Right forelimb (tissue), 1 donor: ENCODE measurements around the gene KIF2C.
"Not testable (repeated sequence)": the region's sequence is repeated elsewhere in the genome, so short reads cannot be mapped to it uniquely, and the experiment has no call there.

Source experiments
- DNase-seq: peaks from one replicate; pipeline ENCODE4 v3.0.0-alpha.2; 2018

Gene KIF2C

DNA sequence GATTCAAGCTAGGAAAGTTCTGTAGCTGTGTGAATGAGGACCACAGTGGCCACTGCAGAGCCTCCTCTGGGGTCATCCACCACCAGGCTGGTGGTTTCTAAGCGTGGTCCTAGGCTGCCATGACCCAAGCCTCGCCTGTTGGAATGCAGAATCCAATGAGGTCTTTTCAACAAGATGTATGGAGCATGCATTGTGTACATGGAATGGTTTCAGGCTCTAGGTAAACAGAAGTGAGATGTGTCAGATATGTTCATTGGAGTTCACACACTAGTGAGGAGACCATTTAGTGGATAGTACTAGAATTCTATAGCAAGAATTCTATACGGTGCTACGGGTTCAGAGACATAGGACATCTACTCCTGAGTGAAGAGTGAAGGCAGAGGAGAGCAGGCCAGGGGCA lies 19.4 kb upstream of the KIF2C start:
- no peak for DNase-seq

DNA sequence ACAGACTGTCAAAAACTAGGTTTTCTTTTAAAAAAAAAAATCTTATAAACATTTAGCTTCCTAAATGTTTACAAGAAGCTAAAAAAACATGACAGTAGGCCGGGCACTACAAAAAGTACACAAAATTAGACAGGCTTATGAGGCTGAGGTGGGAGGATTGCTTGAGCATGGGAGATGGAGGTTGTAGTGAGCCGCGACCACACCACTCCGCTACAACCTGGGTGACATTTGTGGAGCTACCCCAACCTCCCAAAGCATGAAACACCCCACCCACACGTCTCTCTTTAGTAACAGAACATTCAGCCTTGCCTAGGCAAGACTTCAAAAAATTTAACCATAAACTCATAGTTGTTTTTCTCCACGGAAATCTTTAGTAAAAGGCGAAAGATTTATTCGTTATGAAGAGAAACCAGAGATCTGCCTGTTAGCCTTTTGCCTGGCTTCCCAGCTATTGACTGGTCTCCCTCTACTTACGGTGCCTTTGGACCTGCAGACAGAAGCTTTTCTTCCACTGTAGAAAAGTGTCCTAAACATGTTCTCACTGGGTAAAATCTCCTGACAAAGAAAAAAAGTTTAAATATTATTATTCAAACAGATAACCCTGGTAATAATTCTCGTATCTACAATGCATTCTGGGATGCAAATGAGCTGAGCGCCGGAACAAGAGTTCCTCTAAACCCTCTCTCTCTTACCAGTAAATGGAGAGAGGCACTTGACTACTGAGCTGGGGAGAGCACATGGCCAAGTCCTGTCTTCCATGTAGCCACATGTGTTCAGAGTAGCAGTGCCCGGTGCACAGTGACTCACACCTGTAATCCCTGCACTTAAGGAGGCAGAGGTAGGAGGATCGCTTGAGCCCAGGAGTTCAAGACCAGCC lies 17.9 kb upstream of the KIF2C start:
- no peak for DNase-seq

DNA sequence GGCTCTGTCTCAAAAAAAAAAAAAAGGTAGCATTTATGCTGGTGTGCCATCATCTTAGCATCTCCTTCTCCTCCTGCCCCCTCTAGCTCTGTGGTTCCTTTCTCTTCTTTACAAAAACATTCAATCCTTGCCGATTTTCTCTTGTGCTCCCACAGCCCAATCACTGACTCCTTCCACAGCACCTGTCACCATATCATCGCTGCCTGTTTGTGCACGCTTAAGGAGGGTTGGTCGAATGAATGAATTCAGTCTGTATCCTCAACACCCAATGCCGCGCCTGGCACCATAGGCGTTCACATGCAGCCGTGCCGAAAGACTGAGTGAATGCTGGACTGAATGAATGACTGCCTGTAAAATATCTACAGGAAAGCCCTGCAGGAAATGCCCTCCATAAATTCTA lies 16.6 kb upstream of the KIF2C start:
- no peak for DNase-seq

DNA sequence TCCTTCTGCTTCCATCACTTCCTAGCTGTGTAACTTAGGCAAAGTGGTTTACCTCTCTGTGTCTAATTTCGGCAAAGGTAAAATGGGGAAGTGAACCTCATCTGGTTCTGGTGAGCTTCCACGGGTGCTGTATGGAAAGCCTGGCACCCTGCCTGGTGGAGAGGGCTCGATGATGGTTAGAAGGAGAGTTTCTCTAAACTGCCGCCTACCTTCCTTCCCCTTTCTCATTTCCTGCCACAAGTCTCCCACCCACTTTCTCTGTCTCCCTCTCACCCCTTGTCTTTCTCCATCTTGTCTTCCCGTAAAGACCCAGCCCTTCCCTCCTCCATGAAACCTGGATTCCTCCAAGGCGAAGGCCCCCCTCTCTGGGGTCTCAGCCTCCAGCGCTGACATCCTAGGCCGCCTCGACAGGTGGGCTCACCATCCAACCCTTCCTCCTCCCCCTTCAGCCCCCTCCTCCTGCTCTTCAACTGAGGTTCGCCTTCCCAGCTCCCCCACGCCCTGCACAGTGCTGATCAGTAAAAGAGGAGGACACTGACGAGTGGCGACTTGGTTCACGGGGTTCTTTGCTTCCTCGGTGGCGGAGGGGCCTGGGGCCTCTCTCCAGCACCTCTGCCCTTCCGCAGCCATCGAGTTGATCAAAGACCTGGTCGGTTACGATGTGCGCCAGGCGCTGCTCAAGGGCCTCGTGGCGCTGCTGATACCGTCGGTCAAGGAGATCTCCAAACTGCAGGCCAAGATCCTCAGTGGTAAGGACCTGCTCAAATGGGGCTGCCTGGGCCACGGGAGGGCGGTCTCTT lies 15.9 kb upstream of the KIF2C start:
- no peak for DNase-seq

DNA sequence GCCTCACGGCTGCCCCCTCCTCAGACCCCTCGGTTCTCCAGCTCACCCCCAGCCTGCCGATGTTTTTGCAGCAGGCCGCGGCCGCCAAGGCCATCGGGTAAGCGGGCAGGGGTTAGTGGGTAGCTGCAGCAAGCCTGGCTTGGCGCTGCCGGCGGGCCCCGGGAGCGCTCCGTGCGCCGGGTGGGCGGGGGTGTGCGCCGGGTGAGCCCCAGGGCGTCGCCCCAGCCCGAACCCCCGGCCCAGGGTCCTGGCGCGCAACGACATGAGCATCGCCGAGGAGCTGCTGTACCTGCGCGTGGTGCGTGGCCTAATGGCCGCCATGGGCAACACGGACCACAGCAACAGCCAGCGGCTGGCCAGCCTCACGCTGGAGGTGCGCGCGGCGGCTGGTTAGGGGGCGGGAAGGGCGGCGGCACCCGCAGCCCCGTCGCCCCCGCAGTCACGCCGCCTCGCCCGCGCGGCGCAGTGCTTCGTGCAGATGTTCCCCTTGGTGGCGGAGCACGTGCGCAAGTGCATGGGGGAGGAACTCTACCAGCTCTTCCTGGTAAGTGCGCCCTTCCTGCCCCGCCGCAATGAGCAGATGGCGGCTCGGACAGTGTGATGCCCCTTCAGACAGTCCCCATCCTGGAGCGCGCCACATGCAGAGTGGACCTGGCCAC lies 15.2 kb upstream of the KIF2C start:
- no peak for DNase-seq

DNA sequence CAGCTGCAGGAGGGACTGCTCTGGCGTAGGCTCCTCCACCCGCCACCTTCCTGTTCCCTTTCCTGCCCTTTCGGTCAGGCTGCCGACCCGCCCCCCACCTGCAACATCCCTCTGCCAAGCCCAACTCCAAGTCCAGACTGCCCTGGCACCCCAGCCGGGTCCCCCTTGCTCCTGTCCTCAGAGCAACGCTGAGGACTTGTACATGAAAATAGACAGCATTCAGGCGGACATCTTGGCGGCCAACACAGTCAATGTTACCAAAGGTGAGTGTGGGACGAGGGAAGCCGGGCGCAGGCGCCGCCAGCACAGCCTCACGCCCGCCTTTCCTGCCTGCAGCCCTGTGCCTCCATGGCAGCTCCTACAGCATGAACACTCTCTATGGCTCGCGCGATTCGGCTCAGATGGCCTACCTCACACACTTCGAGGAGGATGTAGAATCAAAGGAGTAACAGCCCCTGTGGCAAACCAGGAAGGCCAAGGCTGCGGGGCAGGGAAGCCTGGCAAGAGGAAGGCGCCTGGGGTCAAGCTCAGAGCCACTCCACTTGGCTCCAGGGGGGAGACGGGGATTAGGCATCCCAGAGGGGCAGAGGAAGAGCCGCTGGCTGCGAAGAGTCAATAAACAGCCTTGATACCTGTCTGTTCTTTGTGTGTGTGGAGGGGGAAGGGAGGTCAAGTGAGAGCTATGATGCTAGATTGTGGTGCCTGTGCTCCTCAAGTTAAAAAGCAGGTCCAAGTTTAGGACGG lies 14.5 kb upstream of the KIF2C start:
- DNase-seq = no peak

DNA sequence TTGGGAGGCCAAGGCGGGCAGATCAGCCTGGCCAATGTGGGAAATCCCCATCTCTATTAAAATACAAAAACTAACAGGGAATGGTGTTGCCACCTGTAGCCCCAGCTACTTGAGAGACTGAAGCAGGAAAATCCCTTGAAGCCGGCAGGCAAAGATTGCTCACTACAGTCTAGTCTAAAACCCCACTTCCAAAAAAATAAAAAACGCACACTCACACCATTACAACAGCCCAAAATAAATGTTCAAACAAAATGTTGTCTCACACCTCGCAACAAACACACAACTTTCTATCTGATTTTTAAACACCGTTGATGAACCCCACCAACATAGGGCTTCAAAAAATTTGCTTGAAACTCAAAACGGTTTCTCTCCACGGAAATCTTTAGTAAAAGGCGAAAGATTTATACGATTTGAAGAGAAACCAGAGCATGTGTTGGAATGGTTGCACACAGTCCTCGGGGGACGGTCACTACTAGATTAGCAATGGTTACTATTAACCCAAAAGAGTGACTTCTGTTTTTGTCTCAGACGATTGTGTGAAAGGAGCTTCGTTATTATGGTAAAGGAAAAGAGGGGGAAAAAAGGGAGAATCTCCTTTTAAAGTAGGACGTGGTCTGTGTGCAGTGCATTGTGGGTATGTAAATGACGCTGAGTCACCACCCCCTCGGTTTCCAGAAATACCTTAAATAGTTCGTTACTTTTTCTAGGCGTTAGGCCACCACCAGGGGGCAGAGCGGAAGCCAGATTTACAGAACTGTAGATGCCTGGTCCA lies 8.7 kb upstream of the KIF2C start, which contains the start of gene RNU5D-1:
Gene RNU5D-1, minus strand, starts transcription at position 430 of the 772 bp plus-strand sequence.
- DNase-seq = peak; percentile 91

DNA sequence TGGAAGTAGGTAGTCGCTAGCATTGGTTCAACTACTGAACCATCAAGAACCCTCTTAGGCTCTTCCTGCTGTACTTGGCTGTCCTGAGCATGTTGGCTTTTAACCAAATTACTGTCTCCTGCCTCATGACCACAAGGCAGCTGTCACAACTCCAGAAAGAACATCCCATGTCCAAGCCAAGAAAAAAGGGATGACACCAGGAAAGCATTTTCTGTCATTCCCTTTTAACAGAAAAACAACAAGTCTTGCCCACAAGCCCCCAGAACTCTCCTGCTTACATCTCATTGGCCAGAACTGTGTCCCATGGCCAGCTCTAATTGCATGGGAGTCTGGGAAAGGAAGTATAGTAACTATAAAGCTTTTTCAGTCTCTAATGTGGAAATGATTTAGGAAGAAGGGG lies 6.3 kb upstream of the KIF2C start:
- no peak for DNase-seq

DNA sequence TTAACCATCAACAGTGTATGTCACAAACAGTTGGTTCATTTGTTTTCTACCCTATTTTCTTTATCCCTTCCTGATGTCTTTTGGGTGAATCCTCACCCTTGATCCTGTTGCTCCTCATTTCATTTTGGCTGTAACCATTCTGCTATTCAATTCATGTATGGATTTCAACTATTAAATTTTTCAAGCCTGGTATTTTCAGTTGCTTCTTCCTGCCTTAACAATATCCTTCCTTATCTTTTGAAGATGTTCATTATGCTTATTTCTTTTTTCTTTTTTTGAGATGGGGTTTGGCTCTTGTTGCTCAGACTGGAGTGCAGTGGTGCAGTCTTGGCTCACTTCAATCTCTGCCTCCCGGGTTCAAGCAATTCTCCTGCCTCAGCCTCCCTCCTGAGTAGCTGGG lies 5.9 kb upstream of the KIF2C start:
- no peak for DNase-seq

DNA sequence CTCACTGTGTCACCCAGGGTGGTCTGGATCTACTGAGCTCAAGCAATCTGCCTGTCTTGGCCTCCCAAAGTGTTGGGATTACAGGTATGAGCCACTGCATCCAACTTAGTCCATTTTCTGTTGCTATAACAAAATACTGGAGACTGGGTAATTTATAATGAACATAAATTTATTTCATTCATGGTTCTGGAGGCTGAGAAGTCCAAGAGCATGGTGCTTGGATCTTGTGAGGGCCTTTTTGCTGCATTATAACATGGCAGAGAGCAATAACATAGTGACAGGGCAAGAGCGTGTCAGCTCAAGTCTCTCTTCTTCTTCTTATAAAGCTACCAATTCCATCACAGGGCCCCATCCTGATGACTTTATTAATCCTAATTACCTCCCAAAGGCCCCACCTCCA lies 3.6 kb upstream of the KIF2C start:
- no peak for DNase-seq

DNA sequence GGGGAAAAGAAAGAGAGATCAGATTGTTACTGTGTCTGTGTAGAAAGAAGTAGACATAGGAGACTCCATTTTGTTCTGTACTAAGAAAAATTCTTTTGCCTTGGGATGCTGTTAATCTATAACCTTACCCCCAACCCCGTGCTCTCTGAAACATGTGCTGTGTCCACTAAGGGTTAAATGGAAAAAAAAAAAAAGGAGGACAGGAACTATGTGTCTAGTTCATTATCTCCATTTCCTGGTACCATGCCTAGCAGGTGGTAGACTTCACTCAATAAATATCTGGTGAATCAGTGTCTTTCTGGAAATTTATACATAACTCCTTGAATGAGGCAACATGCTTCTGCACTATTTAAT lies 707 bp upstream of the KIF2C start:
- DNase-seq = not testable (repeated sequence)

DNA sequence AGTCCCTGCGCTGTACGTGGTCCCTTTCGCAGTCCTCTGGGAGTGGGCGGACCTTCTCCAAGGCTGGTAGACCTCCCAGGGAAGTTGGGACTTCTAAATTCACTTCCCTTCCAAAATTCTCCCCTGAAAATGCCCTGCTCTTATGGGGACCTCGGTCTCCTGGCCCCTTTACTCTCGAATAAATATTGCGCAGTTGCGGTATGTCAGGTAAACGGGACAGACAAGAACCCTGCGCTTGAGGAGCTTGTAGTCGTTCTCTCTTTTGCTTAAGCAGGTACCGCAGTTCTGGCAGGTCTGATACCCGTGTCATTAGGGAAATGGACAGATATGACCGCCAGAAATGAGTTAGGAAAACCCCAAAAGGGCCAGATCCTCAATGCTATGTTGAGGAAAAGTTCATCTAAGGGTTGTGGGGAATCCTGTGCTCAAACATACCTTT lies 561 bp downstream of the KIF2C start:
- no peak for DNase-seq

DNA sequence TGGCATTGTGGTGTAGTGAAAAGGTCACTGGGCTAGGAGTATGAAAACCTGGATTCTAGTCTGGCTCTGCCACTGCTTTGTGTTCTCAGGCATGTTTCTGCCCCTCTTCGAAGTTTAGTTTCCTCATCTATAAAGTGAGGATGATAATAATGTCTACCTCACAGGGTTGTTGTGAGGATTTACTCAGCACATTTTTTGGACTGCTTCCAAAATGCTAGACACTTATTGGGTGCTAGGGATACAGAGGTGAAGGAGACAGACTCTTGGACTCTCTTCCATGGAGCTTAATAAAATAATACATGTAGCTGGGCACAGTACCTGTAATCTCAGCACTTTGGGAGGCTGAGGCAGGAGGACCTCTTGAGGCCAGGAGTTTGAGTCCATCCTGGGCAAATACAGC lies 3.6 kb downstream of the KIF2C start:
- DNase-seq = no peak

DNA sequence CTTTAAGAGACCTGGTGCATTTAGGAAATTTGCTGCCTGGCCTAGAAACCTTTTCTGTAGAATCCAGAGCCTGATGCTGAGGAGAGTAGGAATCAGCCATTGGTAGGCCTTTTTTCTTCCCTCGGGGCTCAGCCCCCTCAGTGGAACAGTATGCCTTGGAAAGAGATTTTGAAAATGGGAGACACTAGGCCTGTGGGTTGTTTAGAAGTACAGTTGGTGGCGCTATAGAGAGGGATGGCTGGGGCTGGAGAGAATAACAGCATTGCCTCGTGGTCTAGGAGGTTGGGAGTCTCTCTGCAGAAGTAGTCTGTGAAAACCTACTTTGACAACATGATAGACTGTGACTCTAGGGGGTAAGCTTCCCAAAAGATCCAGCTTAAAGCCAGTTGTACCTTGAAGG lies 8.2 kb downstream of the KIF2C start:
- no peak for DNase-seq

DNA sequence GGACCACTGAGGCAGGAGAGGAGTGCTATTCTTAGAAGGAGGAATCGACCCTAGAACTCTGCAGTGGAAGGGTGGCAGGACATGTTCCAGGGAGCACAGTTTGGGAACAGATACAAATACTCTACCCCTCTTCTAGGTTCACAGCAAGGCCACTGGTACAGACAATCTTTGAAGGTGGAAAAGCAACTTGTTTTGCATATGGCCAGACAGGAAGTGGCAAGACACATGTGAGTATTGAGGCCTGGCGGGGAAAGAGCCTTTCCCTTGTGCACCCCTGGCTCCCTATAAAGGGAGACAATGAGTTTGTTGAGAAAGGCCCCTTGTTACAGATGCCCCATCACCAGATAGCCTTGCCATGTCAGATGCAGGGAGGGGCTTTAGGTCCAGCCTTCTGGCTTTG lies 17.8 kb downstream of the KIF2C start:
- no peak for DNase-seq

DNA sequence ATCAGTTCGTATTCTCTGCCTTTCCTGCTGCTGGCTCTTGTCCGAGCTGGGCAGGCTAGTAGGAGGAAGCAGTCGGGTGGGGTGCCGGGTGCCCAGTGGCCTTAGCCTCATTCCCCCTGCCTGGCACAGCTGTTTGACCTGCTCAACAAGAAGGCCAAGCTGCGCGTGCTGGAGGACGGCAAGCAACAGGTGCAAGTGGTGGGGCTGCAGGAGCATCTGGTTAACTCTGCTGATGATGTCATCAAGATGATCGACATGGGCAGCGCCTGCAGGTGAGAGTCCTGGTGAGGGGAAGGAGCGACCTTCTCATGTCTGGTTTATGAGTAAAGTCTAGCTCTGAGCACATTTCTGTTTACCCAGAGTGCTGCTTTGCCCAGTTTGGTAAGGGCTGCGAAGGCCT lies 19.4 kb downstream of the KIF2C start:
- DNase-seq = no peak

DNA sequence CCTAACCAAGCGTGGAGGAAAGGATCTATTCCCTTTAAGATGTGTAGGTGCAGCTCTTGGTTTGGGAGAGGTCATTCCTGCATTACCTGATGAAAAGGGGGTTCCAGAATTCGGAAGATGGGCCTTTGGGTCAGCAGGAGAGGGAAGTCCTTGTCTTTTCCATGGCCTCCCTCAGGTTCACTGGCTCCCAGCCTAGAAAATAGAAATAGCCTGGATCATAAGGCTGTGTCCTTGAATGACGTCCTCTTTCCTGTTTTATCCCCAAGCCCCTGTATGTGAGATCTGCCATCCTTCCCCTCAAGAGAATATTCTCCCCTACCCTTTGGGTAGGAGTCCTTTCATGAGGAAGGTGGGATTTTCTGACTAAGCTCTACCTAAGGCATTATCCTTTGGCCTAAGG lies 21.2 kb downstream of the KIF2C start:
- DNase-seq = no peak

DNA sequence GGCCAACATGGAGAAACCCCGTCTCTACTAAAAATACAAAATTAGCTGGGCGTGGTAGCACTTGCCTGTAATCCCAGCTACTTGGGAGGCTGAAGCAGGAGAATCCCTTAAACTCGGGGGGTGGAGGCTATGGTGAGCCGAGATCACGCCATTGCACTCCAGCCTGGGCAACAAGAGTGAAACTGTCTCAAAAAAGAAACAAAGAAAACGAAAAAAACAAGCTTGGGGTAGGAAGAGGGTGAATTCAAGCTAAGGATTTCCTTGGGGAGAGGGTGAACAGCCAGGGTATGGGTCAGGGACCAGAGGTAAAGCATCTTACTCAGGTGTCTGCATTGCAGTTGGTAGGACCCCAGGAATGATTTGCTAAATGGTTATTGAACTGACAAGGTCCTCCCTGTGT lies 26.8 kb downstream of the KIF2C start:
- not testable (repeated sequence) for DNase-seq

DNA sequence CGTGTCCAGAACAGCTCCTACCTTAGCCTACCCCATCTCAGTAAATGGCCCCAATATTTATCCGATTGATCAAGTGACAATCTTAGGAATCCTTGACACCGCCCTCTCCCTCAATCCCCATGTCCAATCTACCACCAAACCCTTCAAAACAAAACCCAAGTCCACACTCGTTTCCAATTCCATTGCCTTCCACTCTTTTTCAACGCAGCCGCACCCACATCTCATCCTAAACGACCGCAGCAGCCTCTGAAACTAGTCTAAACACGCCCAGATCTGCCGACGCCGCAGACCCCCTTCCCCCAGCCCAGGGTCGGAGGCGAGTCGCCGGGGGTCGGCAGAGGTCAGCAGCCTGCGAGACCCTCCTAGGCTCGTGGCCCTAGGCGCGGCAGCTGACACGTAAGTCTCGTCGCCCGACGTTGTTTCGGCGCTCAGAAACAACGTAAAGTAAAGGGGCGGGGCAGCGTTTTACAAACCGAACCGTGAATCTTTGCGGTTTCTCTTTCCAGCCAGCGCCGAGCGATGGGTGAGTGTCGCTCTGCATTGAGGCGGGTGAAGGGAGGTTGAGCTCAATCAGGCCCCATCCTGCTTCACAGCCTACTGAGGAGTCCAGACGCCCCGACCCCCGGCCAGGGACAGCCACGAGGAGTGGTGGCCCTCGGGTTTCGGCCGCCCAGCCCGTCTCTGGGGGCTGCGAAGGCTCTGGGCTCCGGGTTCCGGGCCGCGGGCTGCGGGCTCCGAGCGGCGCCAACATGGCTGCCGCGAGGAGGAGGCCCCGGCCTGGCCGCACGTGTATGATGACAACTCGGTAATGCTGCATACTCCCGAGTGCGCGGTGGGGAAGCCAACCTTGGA lies 35.7 kb downstream of the KIF2C start, which contains the start of gene RPS8:
Gene RPS8, plus strand, starts transcription at position 463 of the 852 bp plus-strand sequence. Its CDS starts 57 bp downstream, at position 520.
- DNase-seq = peak; percentile 94

DNA sequence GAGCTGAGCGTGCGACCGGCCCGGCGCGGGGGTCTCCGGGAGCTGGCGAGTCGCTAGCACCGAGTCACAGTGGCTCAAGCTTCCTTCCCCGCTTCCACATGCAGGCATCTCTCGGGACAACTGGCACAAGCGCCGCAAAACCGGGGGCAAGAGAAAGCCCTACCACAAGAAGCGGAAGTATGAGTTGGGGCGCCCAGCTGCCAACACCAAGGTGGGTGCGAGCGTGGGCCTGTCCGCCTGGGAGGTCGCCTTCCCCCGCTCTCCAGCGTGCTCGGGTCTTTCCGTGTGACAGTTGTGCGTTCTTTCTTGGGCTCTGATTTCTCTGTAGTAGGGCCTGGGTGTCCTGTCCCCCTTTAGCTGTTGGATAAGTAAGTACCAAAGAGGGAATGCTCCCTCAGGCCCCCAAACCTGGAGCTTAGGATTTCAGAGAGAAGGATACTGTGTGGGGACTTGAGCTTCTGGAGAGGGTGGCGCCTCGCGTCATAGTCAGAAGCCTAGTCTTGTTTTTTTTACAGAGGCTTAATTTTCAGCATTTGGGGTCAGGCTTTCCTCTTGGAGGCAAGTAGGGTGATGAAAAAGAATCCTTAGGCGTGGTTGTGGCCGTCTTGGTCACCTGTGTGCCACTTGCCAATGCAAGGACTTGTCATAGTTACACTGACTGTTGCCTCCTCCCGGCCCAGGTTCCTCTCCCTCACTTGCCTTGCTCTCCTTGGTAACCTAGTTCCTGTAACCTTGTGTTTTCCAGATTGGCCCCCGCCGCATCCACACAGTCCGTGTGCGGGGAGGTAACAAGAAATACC lies 36.5 kb downstream of the KIF2C start:
- DNase-seq = no peak
